K562 (cell line): Measurements from ENCODE around the gene PAX2. TPM values are rescaled to one million over a fixed set of nuclear protein-coding genes. Genes with fewer than 3 reads are reported as not detected.
A peak's percentile ranks its signal among the peaks of the same experiment; 100 is the strongest.

Source experiments
- ATAC-seq: fragments of 200-7000 bp; cut with Tn5 transposase; 3 replicates; pipeline ENCODE4 v1.9.1; 2020; ENCODE audit warnings: moderate library complexity
- BruUV-seq: library from RNA; stranded (reverse); fragments of 400-500 nt; replicated peaks from 2 replicates; lab custom pipeline; 2021; lab: Mats Ljungman, UMichigan
- CTCF ChIA-PET: fragments of 300-600 bp; formaldehyde crosslinking; extraction: SDS; loops from one replicate; lab custom pipeline; 2021; ENCODE audit warnings: low intra/inter-chr PET ratio; lab: Yijun Ruan, JAX
- POLR2A ChIA-PET: fragments of 300-600, 350-650 bp; sonication (Branson Sonifier 250); formaldehyde crosslinking; extraction: SDS; loops from one replicate; lab custom pipeline; 2021; ENCODE audit warnings: antibody characterized with exemption, inconsistent platforms; lab: Yijun Ruan, JAX
- DNase-seq, 4 experiments: peaks; one replicate each; pipeline versions ENCODE4 v3.0.0 to v3.0.0-alpha.2; 2011 to 2018; ENCODE audit warnings: low spot score in 3 of 4, mixed read lengths in 3 of 4; ENCODE audit errors: extremely low read depth in 1 of 4
- FAIRE-seq: peaks from 2 replicates; lab custom pipeline; 2011; peaks lifted over from hg19 to GRCh38; lab: Jason Lieb, UNC
- H2AFZ ChIP-seq: 2 replicates; pipeline ENCODE4 v1.6.0; 2011; ENCODE audit warnings: low read depth, low read length, control low read depth, inconsistent platforms
- H3K27ac ChIP-seq: fragments of 200-600 bp; 3 replicates; pipeline ENCODE4 v1.8.0; 2011; ENCODE audit warnings: low read depth, mild to moderate bottlenecking, control low read depth, inconsistent platforms, low read length, moderate library complexity, mixed read lengths; ENCODE audit errors: extremely low read depth
- H3K27me3 ChIP-seq, 2 experiments: fragments of 300-600 bp in 1 of 2; 2 replicates in 1 of 2; 3 replicates in 1 of 2; pipeline versions ENCODE4 v1.6.0 to v1.8.0; 2011; ENCODE audit warnings: inconsistent platforms in 2 of 2, low read length in 2 of 2, mild to moderate bottlenecking in 1 of 2, mixed read lengths in 1 of 2, moderate library complexity in 1 of 2; ENCODE audit not compliant: control insufficient read depth in 2 of 2, insufficient read depth in 2 of 2
- H3K36me3 ChIP-seq: fragments of 300-600 bp; 3 replicates; pipeline ENCODE4 v1.8.0; 2011; ENCODE audit warnings: mild to moderate bottlenecking, low read length, inconsistent platforms; ENCODE audit not compliant: control insufficient read depth, insufficient read depth
- H3K4me1 ChIP-seq, 2 experiments: fragments of 200-600 bp in 1 of 2; replicated peaks in 1 of 2; 2 replicates in 1 of 2; 3 replicates in 1 of 2; pipeline versions ENCODE4 v1.5.1 to v1.8.0; 2011; ENCODE audit warnings: inconsistent platforms in 2 of 2, low read length in 2 of 2, mild to moderate bottlenecking in 1 of 2, mixed read lengths in 1 of 2, moderate library complexity in 1 of 2; ENCODE audit not compliant: control insufficient read depth in 2 of 2, insufficient read depth in 2 of 2
- H3K4me2 ChIP-seq: 2 replicates; pipeline ENCODE4 v1.6.1; 2011; ENCODE audit warnings: low read length, control low read depth, inconsistent platforms, mixed read lengths; ENCODE audit not compliant: insufficient read depth
- H3K4me3 ChIP-seq: fragments of 200-600 bp; sonication (generic), shearing (Covaris generic); 2 replicates; pipeline ENCODE4 v1.5.1; 2016; ENCODE audit warnings: control low read depth, inconsistent platforms
- H3K79me2 ChIP-seq: fragments of 200-600 bp; 3 replicates; pipeline ENCODE4 v1.8.0; 2011; ENCODE audit warnings: low read length, inconsistent platforms; ENCODE audit not compliant: control insufficient read depth, insufficient read depth
- H3K9ac ChIP-seq, 2 experiments: 2 replicates each; pipeline versions ENCODE4 v1.6.0 to v1.6.1; 2011; ENCODE audit warnings: low read depth in 2 of 2, low read length in 2 of 2, control low read depth in 1 of 2, inconsistent platforms in 1 of 2, mild to moderate bottlenecking in 1 of 2, mixed read lengths in 1 of 2; ENCODE audit not compliant: insufficient read depth in 1 of 2
- H3K9me1 ChIP-seq: one replicate; pipeline ENCODE4 v1.6.0; 2011; ENCODE audit warnings: inconsistent platforms, mild to moderate bottlenecking, low read length, moderate library complexity; ENCODE audit not compliant: control insufficient read depth, insufficient read depth
- H3K9me3 ChIP-seq: replicated peaks from 2 replicates; pipeline ENCODE4 v1.5.1; 2011; ENCODE audit warnings: low read depth, low read length, inconsistent platforms; ENCODE audit not compliant: control insufficient read depth, insufficient read depth
- H4K20me1 ChIP-seq: replicated peaks from 2 replicates; pipeline ENCODE4 v1.6.1; 2011; ENCODE audit warnings: low read length, inconsistent platforms, mixed read lengths; ENCODE audit not compliant: control insufficient read depth, insufficient read depth
- ASH1L ChIP-seq: fragments of 450-650 bp; IDR thresholded peaks from 2 replicates; pipeline ENCODE4 v1.6.1; 2018; ENCODE audit warnings: borderline replicate concordance, mild to moderate bottlenecking, low read depth; ENCODE audit not compliant: partially characterized antibody
- HNRNPLL ChIP-seq: fragments of 200-400 bp; formaldehyde crosslinking; IDR thresholded peaks from 2 replicates; pipeline ENCODE4 v1.6.1; 2017; ENCODE audit warnings: low read length, low read depth, mild to moderate bottlenecking; ENCODE audit not compliant: poor library complexity, severe bottlenecking
- MEF2D ChIP-seq: conservative IDR thresholded peaks from 2 replicates; pipeline ENCODE4 v1.6.1; 2016; ENCODE audit warnings: low read depth, missing genetic modification characterization, missing compliant biosample characterization
- MEIS2 ChIP-seq: fragments of 450-650 bp; IDR thresholded peaks from 2 replicates; pipeline ENCODE4 v1.6.1; 2014; ENCODE audit warnings: mild to moderate bottlenecking; ENCODE audit not compliant: partially characterized antibody
- NCOR1 ChIP-seq: fragments of 450-650 bp; IDR thresholded peaks from 2 replicates; pipeline ENCODE4 v1.6.1; 2016; ENCODE audit warnings: mild to moderate bottlenecking, moderate library complexity
- ZNF764 ChIP-seq: fragments of 250-450 bp; sonication (Bioruptor Pico); IDR thresholded peaks from 2 replicates; pipeline ENCODE4 v1.4.0; 2020; ENCODE audit warnings: low read depth, mild to moderate bottlenecking, moderate library complexity
- WGBS: fragments of 100-300 bp; shearing (Covaris generic); methylation state at CpG from one replicate; pipeline ENCODE4 v1.1.6; 2016; ENCODE audit warnings: low coverage, mixed read lengths; ENCODE audit not compliant: insufficient coverage; ENCODE audit errors: missing lambda C conversion rate; 5-methylcytosine and 5-hydroxymethylcytosine counted together
- in situ Hi-C: fragments of 300-500 bp; cut with MboI; formaldehyde crosslinking; loops from 4 replicates; pipeline ENCODE4 v1.15.0; 2018; ENCODE audit warnings: inconsistent platforms, mixed read lengths
- intact Hi-C: fragments of 100-400 bp; cut with micrococcal nuclease; formaldehyde crosslinking; loops from 2 replicates; pipeline ENCODE4 v1.14.2; 2022
- polyA plus RNA-seq, 8 experiments: library from polyadenylated mRNA; depleted of rRNA in 4 of 8; stranded (reverse) in 5 of 8; unstranded in 3 of 8; fragments of >200 nt; fragmentation: Nextera tagmentation in 2 of 8; fragmentation: Illumina TruSeq in 1 of 8; extraction: Ambion mirVana in 2 of 8; extraction: Trizol in 1 of 8; gene quantifications; 2 replicates each; pipeline versions ENCODE4 v1.2.1 to v1.2.3, GENCODE V29; 2011 to 2014; ENCODE audit warnings: inconsistent platforms in 1 of 8, missing spikeins in 1 of 8
- total RNA-seq, 7 experiments: library from RNA; depleted of rRNA in 6 of 7; stranded (reverse); fragments of >200 nt in 6 of 7; fragmentation: Illumina TruSeq in 2 of 7; extraction: Trizol in 2 of 7; gene quantifications; 2 replicates each; pipeline versions ENCODE4 v1.2.1 to v1.2.3, GENCODE V29; 2011 to 2021; ENCODE audit warnings: low replicate concordance in 1 of 7
- TF ChIP-seq, protein P1 (sequence below): fragments of 200-600 bp; sonication (generic); IDR thresholded peaks from one replicate; pipeline ENCODE4 v1.6.1; 2012; ENCODE audit warnings: mild to moderate bottlenecking, low read depth, low read length, inconsistent platforms
- TF ChIP-seq, protein P2 (sequence below): sonication (generic); formaldehyde crosslinking; IDR thresholded peaks from 2 replicates; pipeline ENCODE4 v1.8.1; 2023; ENCODE audit warnings: mild to moderate bottlenecking, missing genetic modification reagents

The PAX2 gene
- total and polyA plus RNA-seq, 9 of the 15 experiments (the other 6 are each of a cell fraction or from before 2014, with no cell fraction given), result not detected

DNA sequence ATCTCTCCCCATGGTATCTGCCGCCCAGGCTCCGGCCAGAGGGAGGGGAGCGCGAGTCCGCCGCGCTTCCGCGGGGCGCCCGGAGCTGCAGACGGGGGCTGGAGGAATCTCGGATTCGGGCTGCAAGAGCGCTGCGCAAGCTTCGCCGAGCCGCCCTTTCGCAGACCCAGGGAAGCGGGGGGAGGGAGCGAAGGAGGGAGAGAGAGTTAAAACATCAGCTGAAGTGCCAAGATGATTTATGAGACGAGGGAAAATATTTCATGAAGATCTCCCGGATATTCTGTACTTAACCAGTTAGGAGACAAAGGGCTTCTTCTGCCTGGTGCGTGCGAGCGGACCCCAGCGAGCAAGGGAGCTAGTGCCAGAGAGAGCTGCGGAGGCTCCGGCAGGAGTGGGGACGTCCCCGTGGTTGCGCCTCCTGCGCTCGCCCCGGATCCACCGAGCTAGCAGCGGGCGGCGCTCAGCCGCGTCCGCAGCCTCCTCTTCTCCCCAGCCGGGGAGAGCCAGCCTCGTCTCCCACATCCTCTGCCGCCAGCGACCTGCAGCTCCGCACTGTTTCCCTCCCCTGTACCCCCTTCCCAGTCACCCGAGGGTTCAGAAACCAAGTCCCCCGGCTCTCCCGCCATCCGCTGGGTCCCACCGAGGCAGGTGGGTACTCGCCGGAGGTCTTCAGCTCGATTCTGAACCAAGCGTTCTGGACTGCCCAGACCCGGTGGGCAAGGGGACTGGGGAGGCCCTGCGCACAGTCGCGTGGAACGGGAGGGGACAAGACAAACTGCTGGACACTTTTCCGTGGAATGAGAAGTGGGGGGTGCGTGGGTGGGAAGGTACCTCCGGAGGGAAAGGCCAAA is 1.0 kb upstream of the PAX2 start:
- FAIRE-seq, result no peak
- POLR2A ChIA-PET, result no interaction called here
- in situ Hi-C loops (loop anchor here (5.0 kb wide), 1 partner anchor 182 kb away; no protein-coding TSS in a partner anchor), intact Hi-C loops (loop anchor here (5.0 kb wide), 1 partner anchor 72 kb away; no protein-coding TSS in a partner anchor)
- BruUV-seq, result no TSS peak
- H3K9me3 ChIP-seq, result no peaks in the 10 kb centered on the region
- H3K4me2 ChIP-seq, result no peak overlapping the region
- no peaks in the 10 kb centered on the region for H3K79me2 ChIP-seq
- H3K9ac ChIP-seq, result no peak overlapping the region
- no peak for DNase-seq
- CTCF ChIA-PET, result interaction anchor here (0.6 to 3.1 kb wide), 2 partner anchors 78 to 182 kb away, joined by 4 to 16 read pairs; no protein-coding TSS in a partner anchor
- H3K4me3 ChIP-seq, result no peak overlapping the region
- ATAC-seq, result no peak; the same call in 2 of the 3 replicates
- no peaks in the 10 kb centered on the region for H3K9me1 ChIP-seq
- peaks cover 21 to 75% of the 10 kb centered on the region in 2 experiments; a peak in 4 of 5 replicates for H3K27me3 ChIP-seq
- no peaks in the 10 kb centered on the region for H3K36me3 ChIP-seq
- 20% methylated on average over 12 of the region's 65 CpGs for WGBS
- no peak overlapping the region for H2AFZ ChIP-seq
- H4K20me1 ChIP-seq, result peaks cover 11% of the 10 kb centered on the region; the same call in 1 of the 2 replicates
- H3K27ac ChIP-seq, result no peak overlapping the region
- peaks cover 0 to 29% of the 10 kb centered on the region in 2 experiments; a peak in 2 of 5 replicates for H3K4me1 ChIP-seq
- TF ChIP-seq ASH1L (no peak), ZNF764 (CRISPR knock-in tag) (no peak), MEF2D (tag) (no peak), MEIS2 (peak; percentile 75), HNRNPLL (peak; percentile 38), NCOR1 (no peak)
- TF ChIP-seq, protein P1, sequence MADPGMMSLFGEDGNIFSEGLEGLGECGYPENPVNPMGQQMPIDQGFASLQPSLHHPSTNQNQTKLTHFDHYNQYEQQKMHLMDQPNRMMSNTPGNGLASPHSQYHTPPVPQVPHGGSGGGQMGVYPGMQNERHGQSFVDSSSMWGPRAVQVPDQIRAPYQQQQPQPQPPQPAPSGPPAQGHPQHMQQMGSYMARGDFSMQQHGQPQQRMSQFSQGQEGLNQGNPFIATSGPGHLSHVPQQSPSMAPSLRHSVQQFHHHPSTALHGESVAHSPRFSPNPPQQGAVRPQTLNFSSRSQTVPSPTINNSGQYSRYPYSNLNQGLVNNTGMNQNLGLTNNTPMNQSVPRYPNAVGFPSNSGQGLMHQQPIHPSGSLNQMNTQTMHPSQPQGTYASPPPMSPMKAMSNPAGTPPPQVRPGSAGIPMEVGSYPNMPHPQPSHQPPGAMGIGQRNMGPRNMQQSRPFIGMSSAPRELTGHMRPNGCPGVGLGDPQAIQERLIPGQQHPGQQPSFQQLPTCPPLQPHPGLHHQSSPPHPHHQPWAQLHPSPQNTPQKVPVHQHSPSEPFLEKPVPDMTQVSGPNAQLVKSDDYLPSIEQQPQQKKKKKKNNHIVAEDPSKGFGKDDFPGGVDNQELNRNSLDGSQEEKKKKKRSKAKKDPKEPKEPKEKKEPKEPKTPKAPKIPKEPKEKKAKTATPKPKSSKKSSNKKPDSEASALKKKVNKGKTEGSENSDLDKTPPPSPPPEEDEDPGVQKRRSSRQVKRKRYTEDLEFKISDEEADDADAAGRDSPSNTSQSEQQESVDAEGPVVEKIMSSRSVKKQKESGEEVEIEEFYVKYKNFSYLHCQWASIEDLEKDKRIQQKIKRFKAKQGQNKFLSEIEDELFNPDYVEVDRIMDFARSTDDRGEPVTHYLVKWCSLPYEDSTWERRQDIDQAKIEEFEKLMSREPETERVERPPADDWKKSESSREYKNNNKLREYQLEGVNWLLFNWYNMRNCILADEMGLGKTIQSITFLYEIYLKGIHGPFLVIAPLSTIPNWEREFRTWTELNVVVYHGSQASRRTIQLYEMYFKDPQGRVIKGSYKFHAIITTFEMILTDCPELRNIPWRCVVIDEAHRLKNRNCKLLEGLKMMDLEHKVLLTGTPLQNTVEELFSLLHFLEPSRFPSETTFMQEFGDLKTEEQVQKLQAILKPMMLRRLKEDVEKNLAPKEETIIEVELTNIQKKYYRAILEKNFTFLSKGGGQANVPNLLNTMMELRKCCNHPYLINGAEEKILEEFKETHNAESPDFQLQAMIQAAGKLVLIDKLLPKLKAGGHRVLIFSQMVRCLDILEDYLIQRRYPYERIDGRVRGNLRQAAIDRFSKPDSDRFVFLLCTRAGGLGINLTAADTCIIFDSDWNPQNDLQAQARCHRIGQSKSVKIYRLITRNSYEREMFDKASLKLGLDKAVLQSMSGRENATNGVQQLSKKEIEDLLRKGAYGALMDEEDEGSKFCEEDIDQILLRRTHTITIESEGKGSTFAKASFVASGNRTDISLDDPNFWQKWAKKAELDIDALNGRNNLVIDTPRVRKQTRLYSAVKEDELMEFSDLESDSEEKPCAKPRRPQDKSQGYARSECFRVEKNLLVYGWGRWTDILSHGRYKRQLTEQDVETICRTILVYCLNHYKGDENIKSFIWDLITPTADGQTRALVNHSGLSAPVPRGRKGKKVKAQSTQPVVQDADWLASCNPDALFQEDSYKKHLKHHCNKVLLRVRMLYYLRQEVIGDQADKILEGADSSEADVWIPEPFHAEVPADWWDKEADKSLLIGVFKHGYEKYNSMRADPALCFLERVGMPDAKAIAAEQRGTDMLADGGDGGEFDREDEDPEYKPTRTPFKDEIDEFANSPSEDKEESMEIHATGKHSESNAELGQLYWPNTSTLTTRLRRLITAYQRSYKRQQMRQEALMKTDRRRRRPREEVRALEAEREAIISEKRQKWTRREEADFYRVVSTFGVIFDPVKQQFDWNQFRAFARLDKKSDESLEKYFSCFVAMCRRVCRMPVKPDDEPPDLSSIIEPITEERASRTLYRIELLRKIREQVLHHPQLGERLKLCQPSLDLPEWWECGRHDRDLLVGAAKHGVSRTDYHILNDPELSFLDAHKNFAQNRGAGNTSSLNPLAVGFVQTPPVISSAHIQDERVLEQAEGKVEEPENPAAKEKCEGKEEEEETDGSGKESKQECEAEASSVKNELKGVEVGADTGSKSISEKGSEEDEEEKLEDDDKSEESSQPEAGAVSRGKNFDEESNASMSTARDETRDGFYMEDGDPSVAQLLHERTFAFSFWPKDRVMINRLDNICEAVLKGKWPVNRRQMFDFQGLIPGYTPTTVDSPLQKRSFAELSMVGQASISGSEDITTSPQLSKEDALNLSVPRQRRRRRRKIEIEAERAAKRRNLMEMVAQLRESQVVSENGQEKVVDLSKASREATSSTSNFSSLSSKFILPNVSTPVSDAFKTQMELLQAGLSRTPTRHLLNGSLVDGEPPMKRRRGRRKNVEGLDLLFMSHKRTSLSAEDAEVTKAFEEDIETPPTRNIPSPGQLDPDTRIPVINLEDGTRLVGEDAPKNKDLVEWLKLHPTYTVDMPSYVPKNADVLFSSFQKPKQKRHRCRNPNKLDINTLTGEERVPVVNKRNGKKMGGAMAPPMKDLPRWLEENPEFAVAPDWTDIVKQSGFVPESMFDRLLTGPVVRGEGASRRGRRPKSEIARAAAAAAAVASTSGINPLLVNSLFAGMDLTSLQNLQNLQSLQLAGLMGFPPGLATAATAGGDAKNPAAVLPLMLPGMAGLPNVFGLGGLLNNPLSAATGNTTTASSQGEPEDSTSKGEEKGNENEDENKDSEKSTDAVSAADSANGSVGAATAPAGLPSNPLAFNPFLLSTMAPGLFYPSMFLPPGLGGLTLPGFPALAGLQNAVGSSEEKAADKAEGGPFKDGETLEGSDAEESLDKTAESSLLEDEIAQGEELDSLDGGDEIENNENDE, result no peak
- TF ChIP-seq, protein P2, sequence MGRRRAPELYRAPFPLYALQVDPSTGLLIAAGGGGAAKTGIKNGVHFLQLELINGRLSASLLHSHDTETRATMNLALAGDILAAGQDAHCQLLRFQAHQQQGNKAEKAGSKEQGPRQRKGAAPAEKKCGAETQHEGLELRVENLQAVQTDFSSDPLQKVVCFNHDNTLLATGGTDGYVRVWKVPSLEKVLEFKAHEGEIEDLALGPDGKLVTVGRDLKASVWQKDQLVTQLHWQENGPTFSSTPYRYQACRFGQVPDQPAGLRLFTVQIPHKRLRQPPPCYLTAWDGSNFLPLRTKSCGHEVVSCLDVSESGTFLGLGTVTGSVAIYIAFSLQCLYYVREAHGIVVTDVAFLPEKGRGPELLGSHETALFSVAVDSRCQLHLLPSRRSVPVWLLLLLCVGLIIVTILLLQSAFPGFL (CRISPR knock-in tag), result no peak
